ENCODE measurements around the gene CLASP1. TPM values are rescaled to one million over a fixed set of nuclear protein-coding genes. Genes with fewer than 3 reads are reported as not detected.
"Not testable (repeated sequence)": the region's sequence is repeated elsewhere in the genome, so short reads cannot be mapped to it uniquely, and the experiment has no call there.

CLASP1 gene
- total and polyA plus RNA-seq, 2 of the 8 experiments (the other 6 are each of a cell fraction or from before 2014, with no cell fraction given): 7.3 to 53.9 TPM

- H3K27ac ChIP-seq (ENCODE audit: low read depth, low read length); H3K23me2 ChIP-seq (ENCODE audit: low read depth, low read length); H2AFZ ChIP-seq (ENCODE audit: low read length); H3K79me1 ChIP-seq (ENCODE audit: low read depth, low read length); H4K91ac ChIP-seq (replicated peaks; ENCODE audit: insufficient read length, low read length); H3K36me3 ChIP-seq (ENCODE audit: control insufficient read depth in 2 of 4, insufficient read depth in 4 of 4, low read length in 3 of 4); H4K20me1 ChIP-seq (replicated peaks in 1 of 2; ENCODE audit: control insufficient read depth in 1 of 2, insufficient read depth in 2 of 2, low read length in 2 of 2); H3K14ac ChIP-seq (ENCODE audit: insufficient read length); FAIRE-seq; H2BK15ac ChIP-seq (ENCODE audit: low read length); H4K5ac ChIP-seq (ENCODE audit: insufficient read length, low read depth, low read length); H2BK5ac ChIP-seq (ENCODE audit: low read depth, low read length); CTCF ChIA-PET (ENCODE audit: partially characterized antibody); H3K4me2 ChIP-seq (ENCODE audit: insufficient read depth in 1 of 2, low read depth in 2 of 2, low read length in 2 of 2); H3K9ac ChIP-seq (replicated peaks in 1 of 4; ENCODE audit: extremely low read depth in 1 of 4, low read depth in 3 of 4, low read length in 3 of 4); H3K4ac ChIP-seq (replicated peaks; ENCODE audit: insufficient read length, low read depth, low read length); H3K18ac ChIP-seq (ENCODE audit: extremely low read depth, low read length); H2BK20ac ChIP-seq (ENCODE audit: low read length); H4K8ac ChIP-seq (ENCODE audit: extremely low read depth, insufficient read depth, low read length); H2BK120ac ChIP-seq (replicated peaks; ENCODE audit: low read depth, low read length); H3K4me1 ChIP-seq (replicated peaks in 1 of 4; ENCODE audit: control insufficient read depth in 3 of 4, insufficient read depth in 4 of 4, low read length in 3 of 4); H3K27me3 ChIP-seq (replicated peaks in 1 of 4; ENCODE audit: control insufficient read depth in 3 of 4, extremely low read depth in 1 of 4, insufficient read depth in 3 of 4, low read length in 3 of 4); H3K4me3 ChIP-seq (ENCODE audit: extremely low read depth in 1 of 4, insufficient read depth in 2 of 4, low read depth in 3 of 4, low read length in 4 of 4); DNase-seq (ENCODE audit: low read depth in 1 of 2, low spot score in 2 of 2); H3K9me3 ChIP-seq (ENCODE audit: insufficient read depth in 2 of 2, low read depth in 1 of 2, low read length in 1 of 2); H3K23ac ChIP-seq (ENCODE audit: insufficient read length); H3K56ac ChIP-seq (replicated peaks; ENCODE audit: insufficient read length, low read depth, low read length); H2AK5ac ChIP-seq (ENCODE audit: low read depth, low read length); H2BK12ac ChIP-seq (ENCODE audit: low read depth, low read length): not testable (repeated sequence)
- H3K79me2 ChIP-seq (ENCODE audit: control insufficient read depth in 1 of 2, insufficient read depth in 2 of 2, low read length in 2 of 2): peaks cover 2 to 63% of the 10 kb centered on the region in 2 experiments; a peak in 3 of 4 replicates
- WGBS, 2 experiments (ENCODE audit: extremely low coverage in 1 of 2, insufficient coverage in 1 of 2, insufficient read length in 1 of 2, insufficient replicate concordance in 2 of 2, low coverage in 1 of 2, low lambda C conversion rate in 2 of 2, missing lambda C conversion rate in 1 of 2): 84% methylated on average over 2 of the region's 2 CpGs; no CpG with 5 or more reads in 1 of the 2 experiments
- POLR2A ChIA-PET (ENCODE audit: partially characterized antibody): interaction anchor here (0.6 to 0.7 kb wide), 2 partner anchors 8 to 109 kb away, joined by 3 read pairs; no protein-coding TSS in a partner anchor
Observed at GRCh38 chr2:121552477-121553180, 96.6 kb downstream of the CLASP1 start.

All from H1 (cell line).